SK-N-SH treated with all-trans-retinoic acid at 6 μM for 48 hours (cell line): ENCODE data around the gene SLC39A5.
A peak's percentile ranks its signal among the peaks of the same experiment; 100 is the strongest.

Source experiments
- ATAC-seq: fragments of 200-7000 bp; cut with Tn5 transposase; 3 replicates; pipeline ENCODE4 v1.9.1; 2020; ENCODE audit warnings: mild to moderate bottlenecking, moderate library complexity
- ARNTL ChIP-seq: fragments of 450-650 bp; formaldehyde crosslinking; IDR thresholded peaks from 2 replicates; pipeline ENCODE4 v1.5.0; 2020; ENCODE audit warnings: low read depth, mild to moderate bottlenecking, moderate library complexity, borderline replicate concordance
- BACH2 ChIP-seq: fragments of 250-450 bp; sonication (Bioruptor Pico); IDR thresholded peaks from 2 replicates; pipeline ENCODE4 v1.9.0; 2021; ENCODE audit warnings: mild to moderate bottlenecking, borderline replicate concordance
- CREB5 ChIP-seq: fragments of 250-450 bp; sonication (Bioruptor Pico); IDR thresholded peaks from 2 replicates; pipeline ENCODE4 v1.5.1; 2020; ENCODE audit warnings: low read depth, mild to moderate bottlenecking, moderate library complexity
- CSDC2 ChIP-seq: fragments of 250-450 bp; sonication (Bioruptor Pico); IDR thresholded peaks from 2 replicates; pipeline ENCODE4 v1.5.0; 2020; ENCODE audit warnings: mild to moderate bottlenecking, moderate library complexity
- CSRNP3 ChIP-seq: fragments of 250-450 bp; sonication (Bioruptor Pico); IDR thresholded peaks from 2 replicates; pipeline ENCODE4 v1.5.1; 2021; ENCODE audit warnings: mild to moderate bottlenecking, moderate library complexity
- ESRRG ChIP-seq: fragments of 250-450 bp; sonication (Bioruptor Pico); IDR thresholded peaks from 2 replicates; pipeline ENCODE4 v1.6.1; 2021; ENCODE audit warnings: mild to moderate bottlenecking
- GLIS3 ChIP-seq: fragments of 250-450 bp; sonication (Bioruptor Pico); IDR thresholded peaks from 2 replicates; pipeline ENCODE4 v1.5.0; 2020; ENCODE audit warnings: mild to moderate bottlenecking, moderate library complexity
- ISL1 ChIP-seq: fragments of 250-450 bp; sonication (Bioruptor Pico); IDR thresholded peaks from 2 replicates; pipeline ENCODE4 v2.1.2; 2022; ENCODE audit warnings: mild to moderate bottlenecking, moderate library complexity
- OSR1 ChIP-seq: fragments of 250-450 bp; sonication (Bioruptor Pico); IDR thresholded peaks from 2 replicates; pipeline ENCODE4 v1.8.0; 2022; ENCODE audit warnings: moderate library complexity, mild to moderate bottlenecking, inconsistent platforms
- PATZ1 ChIP-seq: fragments of 250-450 bp; sonication (Bioruptor Pico); IDR thresholded peaks from 2 replicates; pipeline ENCODE4 v1.8.0; 2020; ENCODE audit warnings: mild to moderate bottlenecking, moderate library complexity, borderline replicate concordance
- PPARA ChIP-seq: fragments of 250-450 bp; sonication (Bioruptor Pico); IDR thresholded peaks from 2 replicates; pipeline ENCODE4 v1.5.0; 2020; ENCODE audit warnings: mild to moderate bottlenecking, borderline replicate concordance
- RARB ChIP-seq: fragments of 250-450 bp; sonication (Bioruptor Pico); IDR thresholded peaks from 2 replicates; pipeline ENCODE4 v1.8.0; 2021; ENCODE audit warnings: mild to moderate bottlenecking, moderate library complexity
- SNAI2 ChIP-seq: fragments of 250-450 bp; sonication (Bioruptor Pico); IDR thresholded peaks from 2 replicates; pipeline ENCODE4 v1.5.0; 2020; ENCODE audit warnings: mild to moderate bottlenecking, moderate library complexity
- TCF4 ChIP-seq: fragments of 250-450 bp; sonication (Bioruptor Pico); IDR thresholded peaks from 2 replicates; pipeline ENCODE4 v1.8.0; 2021; ENCODE audit warnings: mild to moderate bottlenecking, moderate library complexity, borderline replicate concordance
- TOX ChIP-seq: fragments of 250-450 bp; sonication (Bioruptor Pico); IDR thresholded peaks from 2 replicates; pipeline ENCODE4 v1.8.0; 2021; ENCODE audit warnings: mild to moderate bottlenecking, moderate library complexity, borderline replicate concordance
- TSHZ2 ChIP-seq: fragments of 250-450 bp; sonication (Bioruptor Pico); IDR thresholded peaks from 2 replicates; pipeline ENCODE4 v1.5.0; 2020; ENCODE audit warnings: mild to moderate bottlenecking, moderate library complexity
- ZC3H10 ChIP-seq: fragments of 250-450 bp; sonication (Bioruptor Pico); IDR thresholded peaks from 2 replicates; pipeline ENCODE4 v1.5.1; 2021; ENCODE audit warnings: mild to moderate bottlenecking, moderate library complexity
- ZFP3 ChIP-seq: fragments of 250-450 bp; sonication (Bioruptor Pico); IDR thresholded peaks from 2 replicates; pipeline ENCODE4 v1.5.0; 2020; ENCODE audit warnings: mild to moderate bottlenecking, moderate library complexity
- ZFP30 ChIP-seq: fragments of 450-650 bp; formaldehyde crosslinking; IDR thresholded peaks from 2 replicates; pipeline ENCODE4 v1.5.0; 2022; ENCODE audit warnings: mild to moderate bottlenecking, moderate library complexity
- ZNF565 ChIP-seq: fragments of 450-650 bp; formaldehyde crosslinking; conservative IDR thresholded peaks from 2 replicates; pipeline ENCODE4 v1.5.0; 2020; ENCODE audit warnings: low read depth, mild to moderate bottlenecking, moderate library complexity
- ZNF70 ChIP-seq: fragments of 450-650 bp; formaldehyde crosslinking; IDR thresholded peaks from 2 replicates; pipeline ENCODE4 v1.5.0; 2020; ENCODE audit warnings: mild to moderate bottlenecking, moderate library complexity
- ZNF8 ChIP-seq: fragments of 450-650 bp; formaldehyde crosslinking; IDR thresholded peaks from 2 replicates; pipeline ENCODE4 v1.5.0; 2020; ENCODE audit warnings: mild to moderate bottlenecking, moderate library complexity
- TF ChIP-seq, protein P1 (sequence below): fragments of 250-450 bp; sonication (Bioruptor Pico); IDR thresholded peaks from 2 replicates; pipeline ENCODE4 v1.8.0; 2021; ENCODE audit warnings: low read depth, mild to moderate bottlenecking, moderate library complexity, borderline replicate concordance

SLC39A5 gene

GRCh38 chr12:56189918-56190694, 39.7 kb upstream of the SLC39A5 start:
- ATAC-seq, result peak; percentile 69
- 0 out of 2 replicates have a peak, but pooled peaks have one; percentile 24 for TF ChIP-seq CREB5
- no peak for TF ChIP-seq CSRNP3 (CRISPR knock-in tag)
- TF ChIP-seq ZFP30 (CRISPR knock-in tag), result no peak

DNA sequence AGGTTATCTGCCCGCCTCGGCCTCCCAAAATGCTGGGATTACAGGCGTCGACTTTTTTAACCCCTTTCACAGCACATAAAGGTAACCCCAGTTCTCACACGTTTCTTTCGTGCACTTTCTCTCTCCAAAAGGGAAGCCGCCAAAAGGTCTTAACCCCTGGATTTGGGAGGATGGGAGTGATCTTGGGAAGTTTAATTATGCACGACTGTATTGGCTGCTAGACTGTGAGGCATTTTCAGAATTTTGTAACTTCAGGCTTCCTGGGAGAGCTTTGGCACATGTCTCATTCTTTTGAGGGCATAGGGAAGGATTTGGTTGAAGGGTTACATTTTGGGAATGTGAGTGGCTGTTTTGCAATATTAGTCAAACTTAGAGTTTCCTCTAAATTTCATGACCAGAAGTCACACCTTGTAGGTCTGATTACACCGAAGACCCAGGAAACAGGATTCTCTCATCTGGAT, 39.1 kb upstream of the SLC39A5 start:
- TF ChIP-seq OSR1 (CRISPR knock-in tag) (no peak), TOX (no peak), ZFP3 (CRISPR knock-in tag) (no peak), CREB5 (no peak), ZNF70 (CRISPR knock-in tag) (peak; percentile 97), ZNF8 (CRISPR knock-in tag) (no peak), CSDC2 (CRISPR knock-in tag) (no peak), ARNTL (no peak), SNAI2 (CRISPR knock-in tag) (no peak)
- ATAC-seq, result no peak

DNA sequence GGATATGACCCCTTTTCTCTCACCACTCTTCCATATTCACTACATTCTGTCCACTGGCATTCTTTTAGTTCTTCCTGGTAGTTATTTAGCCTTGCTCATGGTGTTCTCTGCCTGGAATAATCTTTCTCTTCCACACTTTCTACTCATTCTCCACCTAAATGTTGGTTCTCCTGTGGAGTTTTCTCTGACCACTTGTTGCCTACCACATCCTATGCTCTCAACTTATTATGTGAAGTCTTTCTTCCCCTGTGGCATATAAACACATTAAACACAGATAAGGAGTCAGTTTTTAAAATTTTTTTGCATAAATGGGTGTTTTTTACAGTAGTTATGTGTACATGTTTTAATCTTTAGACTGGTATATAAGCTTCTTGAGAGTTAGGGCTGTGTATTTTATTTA, 37.3 kb upstream of the SLC39A5 start:
- TF ChIP-seq ZNF70 (CRISPR knock-in tag), result no peak
- TF ChIP-seq ARNTL, result no peak
- TF ChIP-seq TCF4 (CRISPR knock-in tag), result no peak
- no peak for TF ChIP-seq ZNF565 (CRISPR knock-in tag)
- TF ChIP-seq PPARA (CRISPR knock-in tag), result no peak
- TF ChIP-seq ZC3H10 (CRISPR knock-in tag), result no peak
- no peak for TF ChIP-seq ZFP3 (CRISPR knock-in tag)
- TF ChIP-seq ZNF8 (CRISPR knock-in tag), result no peak
- no peak for TF ChIP-seq ESRRG (CRISPR knock-in tag)
- TF ChIP-seq RARB (CRISPR knock-in tag), result no peak
- no peak for TF ChIP-seq BACH2 (CRISPR knock-in tag)
- TF ChIP-seq ISL1 (CRISPR knock-in tag), result no peak
- TF ChIP-seq TOX, result no peak
- TF ChIP-seq PATZ1, result no peak
- TF ChIP-seq TSHZ2, result no peak
- TF ChIP-seq, protein P1, sequence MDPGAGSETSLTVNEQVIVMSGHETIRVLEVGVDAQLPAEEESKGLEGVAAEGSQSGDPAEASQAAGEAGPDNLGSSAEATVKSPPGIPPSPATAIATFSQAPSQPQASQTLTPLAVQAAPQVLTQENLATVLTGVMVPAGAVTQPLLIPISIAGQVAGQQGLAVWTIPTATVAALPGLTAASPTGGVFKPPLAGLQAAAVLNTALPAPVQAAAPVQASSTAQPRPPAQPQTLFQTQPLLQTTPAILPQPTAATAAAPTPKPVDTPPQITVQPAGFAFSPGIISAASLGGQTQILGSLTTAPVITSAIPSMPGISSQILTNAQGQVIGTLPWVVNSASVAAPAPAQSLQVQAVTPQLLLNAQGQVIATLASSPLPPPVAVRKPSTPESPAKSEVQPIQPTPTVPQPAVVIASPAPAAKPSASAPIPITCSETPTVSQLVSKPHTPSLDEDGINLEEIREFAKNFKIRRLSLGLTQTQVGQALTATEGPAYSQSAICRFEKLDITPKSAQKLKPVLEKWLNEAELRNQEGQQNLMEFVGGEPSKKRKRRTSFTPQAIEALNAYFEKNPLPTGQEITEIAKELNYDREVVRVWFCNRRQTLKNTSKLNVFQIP (CRISPR knock-in tag), result no peak
- no peak for TF ChIP-seq CSDC2 (CRISPR knock-in tag)
- no peak for TF ChIP-seq GLIS3 (CRISPR knock-in tag)
- no peak for TF ChIP-seq ZFP30 (CRISPR knock-in tag)
- no peak for TF ChIP-seq OSR1 (CRISPR knock-in tag)
- ATAC-seq, result no peak
